Measurements from ENCODE around the gene CTF1. TPM values are rescaled to one million over a fixed set of nuclear protein-coding genes. Genes with fewer than 3 reads are reported as not detected.

The CTF1 gene
- total RNA-seq, 1 donor from 2014 or later = 6.0 TPM

GRCh38 chr16:30924913-30925631 is 28.7 kb downstream of the CTF1 start:
- no peak for TF ChIP-seq CTCF (IDR thresholded peaks at IDR 0.05)
- H3K4me1 Mint-ChIP-seq (ENCODE audit: unreplicated experiment) = peaks cover 12% of the 10 kb centered on the region
- H3K9me3 Mint-ChIP-seq (ENCODE audit: unreplicated experiment) = no peaks in the 10 kb centered on the region
- peak overlapping the region; percentile 57 for H3K27ac Mint-ChIP-seq (ENCODE audit: unreplicated experiment)
- H3K36me3 Mint-ChIP-seq (ENCODE audit: unreplicated experiment) = peaks cover 4% of the 10 kb centered on the region
- DNase-seq (ENCODE audit: extremely low spot score, unreplicated experiment) = no peak
- H3K27me3 Mint-ChIP-seq (ENCODE audit: unreplicated experiment) = no peaks in the 10 kb centered on the region
- H3K4me3 Mint-ChIP-seq (ENCODE audit: unreplicated experiment) = peak overlapping the region; percentile 75

GRCh38 chr16:30925632-30925987 is 29.2 kb downstream of the CTF1 start:
- H3K27ac Mint-ChIP-seq (ENCODE audit: unreplicated experiment) = no peak overlapping the region
- H3K4me1 Mint-ChIP-seq (ENCODE audit: unreplicated experiment) = peaks cover 12% of the 10 kb centered on the region
- no peak for TF ChIP-seq CTCF (IDR thresholded peaks at IDR 0.05)
- no peaks in the 10 kb centered on the region for H3K27me3 Mint-ChIP-seq (ENCODE audit: unreplicated experiment)
- DNase-seq (ENCODE audit: extremely low spot score, unreplicated experiment) = no peak
- H3K4me3 Mint-ChIP-seq (ENCODE audit: unreplicated experiment) = no peak overlapping the region
- no peaks in the 10 kb centered on the region for H3K9me3 Mint-ChIP-seq (ENCODE audit: unreplicated experiment)
- peaks cover 7% of the 10 kb centered on the region for H3K36me3 Mint-ChIP-seq (ENCODE audit: unreplicated experiment)

- H3K27ac Mint-ChIP-seq (ENCODE audit: unreplicated experiment) = peak overlapping the region; percentile 33
- H3K4me3 Mint-ChIP-seq (ENCODE audit: unreplicated experiment) = no peak overlapping the region
- DNase-seq (ENCODE audit: extremely low spot score, unreplicated experiment) = no peak
Measured at GRCh38 chr16:30925995-30926811, 29.8 kb downstream of the CTF1 start.

GRCh38 chr16:30926937-30927788 is 30.7 kb downstream of the CTF1 start:
- H3K4me1 Mint-ChIP-seq (ENCODE audit: unreplicated experiment) = peaks cover 10% of the 10 kb centered on the region
- no peak overlapping the region for H3K4me3 Mint-ChIP-seq (ENCODE audit: unreplicated experiment)
- TF ChIP-seq CTCF (IDR thresholded peaks at IDR 0.05) = no peak
- peaks cover 10% of the 10 kb centered on the region for H3K36me3 Mint-ChIP-seq (ENCODE audit: unreplicated experiment)
- no peak for DNase-seq (ENCODE audit: extremely low spot score, unreplicated experiment)
- H3K27ac Mint-ChIP-seq (ENCODE audit: unreplicated experiment) = no peak overlapping the region
- no peaks in the 10 kb centered on the region for H3K9me3 Mint-ChIP-seq (ENCODE audit: unreplicated experiment)
- no peaks in the 10 kb centered on the region for H3K27me3 Mint-ChIP-seq (ENCODE audit: unreplicated experiment)

More at GRCh38 chr16:30925995-30926811, 29.8 kb downstream of the CTF1 start:
- no peaks in the 10 kb centered on the region for H3K27me3 Mint-ChIP-seq (ENCODE audit: unreplicated experiment)
- H3K9me3 Mint-ChIP-seq (ENCODE audit: unreplicated experiment) = no peaks in the 10 kb centered on the region
- H3K36me3 Mint-ChIP-seq (ENCODE audit: unreplicated experiment) = peaks cover 10% of the 10 kb centered on the region
- peaks cover 10% of the 10 kb centered on the region for H3K4me1 Mint-ChIP-seq (ENCODE audit: unreplicated experiment)
- TF ChIP-seq CTCF (IDR thresholded peaks at IDR 0.05) = no peak

Measured in osteocyte (in vitro differentiated cells).